SU-DHL-6 (cell line): ENCODE results near the gene BBS4.
"Not testable (repeated sequence)": the region's sequence is repeated elsewhere in the genome, so short reads cannot be mapped to it uniquely, and the experiment has no call there.

Source experiments
- CTCF ChIP-seq: fragments of 200-600 bp; sonication (generic); IDR thresholded peaks from one replicate; pipeline ENCODE4 v1.5.1; 2017; ENCODE audit warnings: antibody characterized with exemption, mild to moderate bottlenecking, low read length, moderate library complexity; ENCODE audit not compliant: insufficient read depth, poor library complexity, severe bottlenecking
- EZH2phosphoT487 ChIP-seq: fragments of 200-600 bp; sonication (generic), shearing (Covaris generic); conservative IDR thresholded peaks from 2 replicates; pipeline ENCODE4 v1.6.1; 2018; ENCODE audit warnings: mild to moderate bottlenecking, antibody characterized with exemption, low read length, moderate library complexity, mixed read lengths

GRCh38 chr15:72665706-72666105, 20.3 kb upstream of the BBS4 start:
- TF ChIP-seq CTCF, EZH2phosphoT487: not testable (repeated sequence)
